ENCODE data around the gene TRIM54.

The TRIM54 gene

GRCh38 chr2:27356382-27357181 is 74.4 kb downstream of the TRIM54 start, which contains the start of gene GTF3C2:
Gene GTF3C2 (minus strand): TSS chr2:27356764. CDS start chr2:27343554, 13,210 bp downstream.
- DNase-seq (ENCODE audit: low read depth), result peak; percentile 77
